Type B pancreatic cell (in vitro differentiated cells): ENCODE measurements around the gene CDIPT. TPM values are rescaled to one million over a fixed set of nuclear protein-coding genes. Genes with fewer than 3 reads are reported as not detected.

Experiments
- DNase-seq: peaks from one replicate; pipeline ENCODE4 v3.0.0; 2021; ENCODE audit warnings: mixed read lengths; ENCODE audit not compliant: unreplicated experiment; ENCODE audit errors: extremely low spot score
- H3K27ac Mint-ChIP-seq: 2 replicates; pipeline ENCODE4 v1.8.0; 2021; ENCODE audit warnings: mild to moderate bottlenecking, mixed read lengths
- H3K27me3 Mint-ChIP-seq: 2 replicates; pipeline ENCODE4 v1.8.0; 2021; ENCODE audit warnings: mixed read lengths
- H3K36me3 Mint-ChIP-seq: 2 replicates; pipeline ENCODE4 v1.8.0; 2021; ENCODE audit warnings: mixed read lengths
- H3K4me1 Mint-ChIP-seq: one replicate; pipeline ENCODE4 v1.8.0; 2021; ENCODE audit warnings: mixed read lengths; ENCODE audit not compliant: unreplicated experiment
- H3K4me3 Mint-ChIP-seq: 2 replicates; pipeline ENCODE4 v1.8.0; 2021; ENCODE audit warnings: mild to moderate bottlenecking, mixed read lengths
- H3K9me3 Mint-ChIP-seq: 2 replicates; pipeline ENCODE4 v1.8.0; 2021; ENCODE audit warnings: mixed read lengths
- CTCF ChIP-seq: fragments of 200-600 bp; sonication (generic); conservative IDR thresholded peaks from 2 replicates; pipeline ENCODE4 v1.5.0; 2021; ENCODE audit warnings: antibody characterized with exemption, mild to moderate bottlenecking
- total RNA-seq: library from RNA; stranded (reverse); gene quantifications from 2 replicates; pipeline ENCODE4 v1.2.1, GENCODE V29; 2021; ENCODE audit warnings: low replicate concordance

The CDIPT gene
- total RNA-seq, 1 donor from 2014 or later, result 58.0 TPM

- Mint-ChIP-seq H3K36me3 (peaks cover 8% of the 10 kb centered on the region), H3K4me3 (peak overlapping the region; percentile 88), H3K27me3 (peaks cover 4% of the 10 kb centered on the region), H3K9me3 (no peaks in the 10 kb centered on the region), H3K27ac (peak overlapping the region; percentile 87), H3K4me1 (peaks cover 42% of the 10 kb centered on the region)
- no peak for TF ChIP-seq CTCF
- no peak for DNase-seq
Observed at GRCh38 chr16:29818082-29818481, 44.9 kb downstream of the CDIPT start.

- H3K9me3 Mint-ChIP-seq, result no peaks in the 10 kb centered on the region
- peaks cover 36% of the 10 kb centered on the region for H3K4me1 Mint-ChIP-seq
- H3K4me3 Mint-ChIP-seq, result peak overlapping the region; percentile 93
- peak overlapping the region; percentile 94 for H3K27ac Mint-ChIP-seq
- peaks cover 8% of the 10 kb centered on the region for H3K36me3 Mint-ChIP-seq
- peaks cover 4% of the 10 kb centered on the region for H3K27me3 Mint-ChIP-seq
- DNase-seq, result no peak
- TF ChIP-seq CTCF, result peak; percentile 31
Observed at GRCh38 chr16:29816694-29817441, 46.2 kb downstream of the CDIPT start.

GRCh38 chr16:29815793-29816693, 47.0 kb downstream of the CDIPT start, which contains the start of gene PAGR1:
PAGR1 (plus strand) TSS chr16:29816152; CDS start chr16:29816526, 374 bp downstream.
- peak; percentile 98 for DNase-seq
- Mint-ChIP-seq H3K36me3 (peaks cover 8% of the 10 kb centered on the region), H3K27ac (peak within 1 kb of the TSS; percentile 94), H3K27me3 (peaks cover 4% of the 10 kb centered on the region), H3K4me3 (peak within 1 kb of the TSS; percentile 93), H3K4me1 (peaks cover 38% of the 10 kb centered on the region), H3K9me3 (no peaks in the 10 kb centered on the region)
- TF ChIP-seq CTCF, result peak; percentile 93

- Mint-ChIP-seq H3K4me1 (peaks cover 41% of the 10 kb centered on the region), H3K4me3 (peak overlapping the region; percentile 93), H3K27ac (peak overlapping the region; percentile 94)
Observed at GRCh38 chr16:29815032-29815721, 47.8 kb downstream of the CDIPT start.

More at GRCh38 chr16:29815032-29815721, 47.8 kb downstream of the CDIPT start:
- H3K36me3 Mint-ChIP-seq, result peaks cover 8% of the 10 kb centered on the region
- no peaks in the 10 kb centered on the region for H3K9me3 Mint-ChIP-seq
- H3K27me3 Mint-ChIP-seq, result peaks cover 4% of the 10 kb centered on the region
- no peak for TF ChIP-seq CTCF
- no peak for DNase-seq
